Left colon (tissue), 2 donors: Measurements from ENCODE around the gene LRRN4CL. TPM values are rescaled to one million over a fixed set of nuclear protein-coding genes. Genes with fewer than 3 reads are reported as not detected.
"Not testable (repeated sequence)": the region's sequence is repeated elsewhere in the genome, so short reads cannot be mapped to it uniquely, and the experiment has no call there.

Experiments used
- ATAC-seq: fragments of 200-7000 bp; cut with Tn5 transposase; one replicate; pipeline ENCODE4 v1.9.1; 2020; ENCODE audit warnings: mild to moderate bottlenecking, moderate library complexity
- DNase-seq, 2 donors: peaks; one replicate each; pipeline ENCODE4 v3.0.0-alpha.2; 2020
- intact Hi-C, 2 donors: fragments of 100-400 bp; cut with DNase I in 1 of 2; cut with micrococcal nuclease in 1 of 2; formaldehyde crosslinking; loops; one replicate each; pipeline versions ENCODE4 v1.11.2 to v1.14.0; 2022; cut with DNase I, micrococcal nuclease
- total RNA-seq, 2 donors: library from RNA; stranded (reverse); fragmentation: NEBNext Ultra II Directional; extraction: Animal tissue kit (Norgen Biotek cat#: 25700); gene quantifications; one replicate each; pipeline ENCODE4 v1.2.1, GENCODE V29; 2021
- donor health status: DM: no; HTN: no; CAD: no.
- donor health status: DM: yes; HTN: yes; CAD: no.

LRRN4CL gene
- total RNA-seq, 2 donors from 2014 or later: 2.2 to 3.6 TPM

DNA sequence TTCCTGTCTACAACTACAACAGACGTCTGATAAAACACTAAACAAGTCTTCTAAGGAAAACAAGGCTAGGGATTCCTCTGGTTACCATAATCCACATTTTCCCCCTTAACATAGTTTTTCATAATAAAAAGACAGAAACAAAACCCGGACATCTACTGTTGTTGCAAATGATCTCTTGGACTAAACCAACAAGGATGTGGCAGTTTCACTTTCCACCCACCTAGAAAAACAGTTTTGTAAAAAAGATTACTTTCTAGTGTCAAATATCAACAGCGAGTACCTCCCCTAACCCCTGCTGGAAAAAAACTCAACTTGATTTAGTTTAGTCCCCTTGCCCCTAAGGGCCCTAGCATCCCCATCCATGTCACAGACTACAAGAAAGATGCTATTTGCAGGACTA is 23.5 kb upstream of the LRRN4CL start:
- DNase-seq (no peak), ATAC-seq (no peak)
- intact Hi-C loops: no loop called here

DNA sequence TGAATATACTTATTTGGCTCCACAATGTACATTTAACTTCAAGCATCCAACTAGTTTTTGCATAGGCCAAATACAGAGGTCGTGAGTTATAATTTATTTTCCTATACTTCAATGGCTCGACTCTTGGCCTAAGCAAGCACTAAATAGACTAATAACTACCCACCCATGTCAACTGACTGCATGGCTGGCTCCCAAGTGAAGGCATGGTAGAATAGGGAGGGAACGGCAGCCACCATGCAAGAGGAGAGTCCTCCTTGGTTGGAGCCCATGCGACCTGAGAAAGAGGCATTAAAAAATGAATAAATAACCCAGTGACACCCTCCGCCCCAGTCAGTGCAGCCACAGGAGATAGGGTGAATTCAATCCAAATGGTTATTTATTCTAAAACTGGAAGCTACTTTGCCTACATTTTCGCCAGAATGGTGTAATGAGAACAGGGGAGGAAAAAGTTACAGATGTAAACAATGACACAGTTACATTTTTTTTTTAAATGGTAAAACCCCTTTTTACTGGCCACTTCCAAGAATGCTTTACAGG is 23.0 kb upstream of the LRRN4CL start:
- intact Hi-C loops: no loop called here
- ATAC-seq (no peak), DNase-seq (no peak)

- ATAC-seq: no peak
- intact Hi-C loops: no loop called here
These were observed 20.6 kb upstream of the LRRN4CL start for GRCh38 chr11:62710001-62710345.

DNA sequence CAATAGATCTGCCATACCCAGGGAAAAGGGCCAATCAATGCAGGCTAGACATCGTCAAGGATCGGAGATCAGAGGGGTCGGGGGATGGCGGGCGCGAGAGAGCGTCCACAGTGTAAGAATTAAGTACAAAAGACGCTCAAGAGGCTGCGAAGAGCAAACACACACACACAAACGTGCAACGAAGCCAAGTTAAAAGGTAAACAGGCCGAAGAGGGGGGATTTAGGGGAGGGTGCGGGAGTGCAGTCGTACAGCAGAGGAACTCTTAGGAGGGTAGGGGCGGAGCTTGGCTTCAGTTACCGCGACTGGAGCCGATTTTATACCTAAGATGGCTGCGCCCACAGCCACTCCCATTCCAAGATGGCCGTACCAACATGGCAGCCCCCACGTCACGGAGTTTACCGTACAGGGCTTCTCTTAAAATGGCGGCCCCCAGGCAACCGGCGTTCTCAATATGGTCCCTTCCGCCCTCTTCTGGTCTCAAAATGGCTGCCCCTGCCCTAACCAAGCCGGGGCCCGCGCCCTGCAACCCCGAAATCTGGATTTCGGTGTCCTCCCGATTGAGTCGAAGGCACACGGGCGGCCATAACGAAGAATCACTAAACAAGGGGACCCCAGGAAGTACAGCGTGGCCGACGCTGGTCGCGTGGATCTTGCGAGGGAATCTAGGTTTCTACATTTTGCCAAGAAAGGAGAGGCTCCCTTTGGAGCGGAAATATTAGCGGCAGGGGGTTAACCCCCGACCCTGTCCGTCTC is 20.1 kb upstream of the LRRN4CL start:
- intact Hi-C loops: no loop called here
- DNase-seq: peak; percentile 98 to 99
- peak; percentile 74 for ATAC-seq

More at GRCh38 chr11:62710001-62710345, 20.6 kb upstream of the LRRN4CL start:
- no peak for DNase-seq

DNA sequence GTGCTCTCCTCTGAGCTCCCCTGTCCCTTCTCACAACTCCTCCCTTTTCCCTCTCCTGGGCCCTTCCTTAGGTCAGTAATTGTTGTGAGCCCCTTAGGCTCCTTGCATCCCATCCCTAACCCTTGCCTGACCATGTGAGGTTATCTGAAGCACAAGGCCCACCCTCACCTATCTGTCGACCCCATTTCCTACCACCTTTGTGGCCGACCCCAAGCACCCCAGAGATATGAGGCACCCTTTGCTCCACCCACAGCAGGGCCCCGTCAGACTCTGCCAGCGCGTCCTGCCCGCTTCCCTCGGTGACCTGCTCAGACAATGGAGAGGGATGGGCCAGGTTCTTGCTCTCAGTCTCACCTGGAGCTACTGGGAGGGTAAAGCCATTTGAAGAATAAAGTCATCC is 19.5 kb upstream of the LRRN4CL start:
- DNase-seq (peak; percentile 55 to 69), ATAC-seq (peak; percentile 30)
- intact Hi-C loops: no loop called here

DNA sequence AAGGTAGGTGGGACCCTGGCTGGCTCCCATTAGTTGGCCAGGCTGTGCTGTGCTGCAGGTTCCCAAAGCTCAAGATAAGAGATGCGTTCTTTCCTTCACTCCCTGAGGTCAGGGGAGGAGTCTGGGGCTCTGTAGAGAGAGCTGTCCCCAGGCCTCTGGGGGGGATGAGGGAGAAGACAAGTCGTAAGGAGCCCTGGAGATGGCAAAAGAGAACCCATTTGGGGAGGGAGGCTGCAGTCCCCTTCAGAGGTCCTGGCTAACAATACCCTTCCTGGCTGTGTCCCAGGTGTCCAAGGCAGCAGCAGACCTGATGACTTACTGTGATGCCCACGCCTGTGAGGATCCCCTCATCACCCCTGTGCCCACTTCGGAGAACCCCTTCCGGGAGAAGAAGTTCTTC is 19.1 kb upstream of the LRRN4CL start:
- ATAC-seq (no peak), DNase-seq (peak in 1 of 2 donors; percentile 16)
- intact Hi-C loops: no loop called here

- intact Hi-C loops: no loop called here
- ATAC-seq: no peak
- peak in 1 of 2 donors; percentile 31 for DNase-seq
These were observed 18.0 kb upstream of the LRRN4CL start, which contains the start of the genes BSCL2 and GNG3 for GRCh38 chr11:62707277-62707861. TSS of gene BSCL2 (minus strand) at chr11:62707424. CDS start at chr11:62707195, 229 bp downstream. TSS of gene GNG3 (plus strand) at chr11:62707676. CDS start at chr11:62708296, 620 bp downstream.

GRCh38 chr11:62706850-62707247 is 17.5 kb upstream of the LRRN4CL start:
- intact Hi-C loops: no loop called here
- DNase-seq: peak in 1 of 2 donors; percentile 24
- no peak for ATAC-seq

DNA sequence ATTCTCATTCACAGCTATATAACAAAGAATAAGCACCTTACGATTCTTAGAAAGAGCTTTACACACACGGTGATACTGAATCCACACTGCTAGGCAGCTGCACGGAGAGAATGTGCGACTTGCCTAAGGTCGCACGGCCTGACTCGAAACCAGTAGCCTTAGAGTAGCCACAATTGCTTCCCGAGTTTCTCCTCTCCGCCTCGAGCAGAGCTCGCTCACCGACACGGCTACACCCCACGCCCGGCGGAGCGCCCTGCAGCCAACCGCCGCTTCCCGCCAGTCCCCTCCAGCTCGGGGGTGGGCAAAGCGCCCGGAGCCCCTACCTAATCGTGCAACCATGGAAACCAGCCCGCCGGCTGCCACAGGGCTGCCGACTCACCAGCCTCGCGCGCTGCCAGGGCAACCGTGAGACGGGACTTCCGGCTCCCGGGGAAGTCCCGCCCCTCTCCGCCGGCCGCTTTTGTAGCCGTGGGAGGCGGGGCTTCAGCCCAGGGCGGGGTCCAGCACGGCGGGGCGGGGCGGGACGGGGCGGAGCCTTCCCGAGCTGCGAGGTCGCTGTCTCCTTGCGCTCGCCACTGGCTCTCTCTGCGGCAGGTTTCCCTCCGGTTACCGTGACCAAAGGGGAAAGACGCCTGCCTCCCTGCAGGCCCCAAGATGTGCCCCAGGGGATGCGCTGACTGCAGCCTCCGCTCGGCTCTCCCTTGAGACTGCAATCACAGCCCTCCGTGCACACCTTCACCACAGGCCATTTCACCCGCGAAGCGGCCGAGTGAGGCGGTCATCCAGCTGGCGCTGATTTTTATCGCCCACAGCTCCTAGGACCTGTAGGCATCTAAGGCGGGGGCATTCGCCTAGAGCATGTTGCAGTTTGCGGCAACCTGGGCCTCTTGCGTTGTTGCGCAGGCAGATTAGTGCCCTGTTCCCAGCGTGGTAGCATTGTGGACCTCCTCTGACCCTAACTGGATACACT is 16.8 kb upstream of the LRRN4CL start:
- intact Hi-C loops: no loop called here
- peak; percentile 94 to 98 for DNase-seq
- ATAC-seq: peak; percentile 81

GRCh38 chr11:62705413-62705812 is 16.1 kb upstream of the LRRN4CL start:
- DNase-seq: peak in 1 of 2 donors; percentile 34
- intact Hi-C loops: no loop called here
- ATAC-seq: peak; percentile 12

GRCh38 chr11:62703921-62704320 is 14.6 kb upstream of the LRRN4CL start:
- DNase-seq, intact Hi-C loops, ATAC-seq: not testable (repeated sequence)

DNA sequence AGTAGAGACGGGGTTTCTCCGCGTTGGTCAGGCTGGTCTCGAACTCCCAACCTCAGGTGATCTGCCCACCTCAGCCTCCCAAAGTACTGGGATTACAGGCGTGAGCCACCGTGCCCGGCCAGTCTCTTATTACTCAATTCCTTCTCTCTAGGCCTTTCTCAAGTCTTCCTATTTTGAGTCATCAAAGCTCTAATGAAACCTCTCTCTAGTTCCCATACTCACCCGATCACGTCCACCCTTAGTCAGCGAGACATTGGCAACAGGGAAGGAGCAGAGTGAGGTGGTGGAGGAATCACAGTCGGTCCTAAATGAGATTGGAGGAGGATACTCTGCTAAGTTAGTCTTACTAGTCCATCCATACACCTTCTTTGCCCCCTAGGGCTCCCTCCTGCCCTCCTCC is 12.9 kb upstream of the LRRN4CL start:
- intact Hi-C loops: no loop called here
- DNase-seq (no peak), ATAC-seq (no peak)

DNA sequence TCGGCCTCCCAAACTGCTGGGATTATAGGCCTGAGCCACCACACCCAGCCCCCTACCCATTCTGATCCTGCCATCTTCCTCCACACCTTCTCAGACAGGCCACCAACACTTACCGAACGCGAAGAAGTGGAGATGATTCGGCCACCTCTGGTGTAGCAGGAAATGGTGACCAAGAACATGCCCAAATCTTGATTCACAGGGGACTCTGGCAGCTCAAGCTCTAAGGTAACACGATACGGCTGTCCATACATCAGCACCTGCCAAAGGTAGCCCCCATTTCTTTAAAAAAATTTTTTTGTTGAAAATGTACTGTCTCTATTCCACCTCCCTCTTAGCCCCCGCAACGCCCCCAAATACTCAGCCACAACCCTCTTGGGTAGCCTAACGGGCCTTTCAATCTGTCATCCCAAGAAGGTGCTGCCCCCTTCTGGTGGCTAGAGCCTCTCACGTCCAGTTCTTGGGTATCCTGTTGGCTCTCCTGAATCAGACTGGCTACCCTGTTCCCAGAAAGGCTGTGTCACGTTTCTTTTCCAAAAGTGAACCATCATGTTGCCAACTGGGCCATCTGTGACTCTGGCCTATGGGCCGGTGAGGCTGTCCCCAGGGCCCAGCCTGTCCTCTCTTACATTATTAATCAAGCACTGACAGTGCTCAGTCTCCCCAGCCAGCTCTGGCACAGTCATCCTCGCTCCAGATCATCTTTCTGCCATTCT is 5.3 kb upstream of the LRRN4CL start:
- DNase-seq: peak; percentile 77 to 88
- intact Hi-C loops: loop anchor here in 1 of 2 donors (10.0 kb wide), 2 partner anchors 100 to 300 kb away; partner anchors contain the start of gene TUT1
- ATAC-seq: peak; percentile 88

GRCh38 chr11:62693624-62694023 is 4.3 kb upstream of the LRRN4CL start:
- not testable (repeated sequence) for DNase-seq, ATAC-seq
- intact Hi-C loops: loop anchor here in 1 of 2 donors (10.0 kb wide), 2 partner anchors 99 to 299 kb away; partner anchors contain the start of gene TUT1

DNA sequence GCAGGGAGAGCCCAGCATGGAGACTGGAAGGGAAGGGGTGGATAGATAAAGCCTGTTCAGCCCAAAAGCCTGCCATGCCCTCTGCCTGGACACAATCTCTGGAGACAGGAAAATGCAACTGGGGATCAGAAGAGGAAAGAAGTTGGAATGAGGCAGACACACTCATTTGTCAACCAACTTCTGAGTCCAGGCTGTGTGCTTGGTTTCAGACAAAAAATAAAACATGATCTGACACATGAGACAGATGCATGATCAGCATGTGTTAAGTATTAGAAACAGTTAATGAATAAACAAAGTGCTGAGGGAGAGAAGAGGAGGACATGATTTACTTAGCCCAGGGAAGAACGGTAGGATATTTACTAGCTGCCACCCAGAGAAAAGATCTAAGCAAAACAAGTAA is 839 bp downstream of the LRRN4CL start:
- intact Hi-C loops: no loop called here
- ATAC-seq (no peak), DNase-seq (no peak)

DNA sequence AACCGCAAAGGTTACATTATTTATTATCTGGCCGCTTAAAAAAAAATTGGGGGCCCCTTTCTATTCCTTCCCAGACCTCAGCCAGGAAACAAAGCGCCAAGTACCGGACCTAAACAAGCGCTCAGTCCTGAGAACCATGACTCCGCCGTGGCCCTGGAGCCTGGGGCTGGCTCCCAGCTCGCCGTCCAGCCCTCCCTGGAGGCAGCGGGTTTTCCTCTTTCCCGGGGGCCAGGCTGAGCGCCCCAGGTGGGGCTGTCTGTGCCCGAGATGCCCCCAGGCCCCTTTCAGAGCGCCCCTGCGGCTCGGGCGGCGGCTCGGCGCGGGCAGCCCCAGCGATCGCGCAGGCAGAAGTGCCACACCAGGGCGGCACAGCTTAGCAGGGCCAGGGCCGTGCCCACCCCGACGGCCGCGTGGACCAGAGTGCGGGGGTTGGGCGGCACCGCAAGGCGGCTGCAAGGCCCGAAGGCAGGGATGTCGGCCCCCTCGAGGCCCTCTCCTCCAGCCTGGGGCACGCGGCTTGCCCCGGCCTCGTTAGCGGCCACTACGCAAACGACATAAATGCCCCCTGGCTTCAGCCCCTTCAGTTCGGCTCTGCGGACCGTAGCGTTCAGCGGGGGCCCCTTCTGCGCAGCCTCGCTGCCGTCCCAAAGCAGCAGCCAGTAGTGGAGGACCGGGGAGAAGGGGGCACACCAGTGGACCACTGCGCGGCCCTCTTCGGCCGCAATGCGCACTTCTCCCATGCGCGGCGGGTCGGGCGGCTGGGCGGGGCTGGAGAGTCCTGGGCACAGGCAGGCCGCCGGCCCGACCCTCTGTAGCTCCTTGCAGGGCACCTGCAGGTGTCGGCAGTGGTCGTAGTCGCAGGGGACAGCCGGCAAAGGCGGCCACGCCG is 1.6 kb downstream of the LRRN4CL start:
- ATAC-seq: peak; percentile 41

DNA sequence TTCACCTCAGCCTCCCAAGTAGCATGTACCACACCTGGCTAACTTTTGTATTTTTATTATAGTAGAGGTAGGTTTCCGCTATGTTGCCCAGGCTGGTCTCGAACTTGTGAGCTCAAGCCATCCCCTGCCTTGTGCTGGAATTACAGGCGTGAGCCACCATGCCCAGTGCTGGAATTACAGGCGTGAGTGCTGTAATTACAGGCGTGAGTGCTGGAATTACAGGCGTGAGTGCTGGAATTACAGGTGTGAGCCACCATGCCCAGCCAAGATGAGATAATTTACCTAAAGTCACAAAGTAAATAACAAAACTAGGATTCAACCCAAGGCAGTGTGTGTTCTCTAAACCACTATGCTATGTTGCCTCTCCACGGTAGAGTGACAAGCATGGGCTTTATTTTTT is 6.8 kb downstream of the LRRN4CL start:
- DNase-seq (peak in 1 of 2 donors; percentile 55), ATAC-seq (peak; percentile 76)
- intact Hi-C loops: no loop called here

More for the DNA sequence above, 1.6 kb downstream of the LRRN4CL start:
- no peak for DNase-seq
- intact Hi-C loops: no loop called here
